HG02798 (cell line): Measurements from ENCODE around the gene FCGR2B.
A peak's percentile ranks its signal among the peaks of the same experiment; 100 is the strongest.
"Not testable (repeated sequence)": the region's sequence is repeated elsewhere in the genome, so short reads cannot be mapped to it uniquely, and the experiment has no call there.

ENCODE experiments used
- ATAC-seq: cut with Tn5 transposase; IDR thresholded peaks from one replicate; pipeline ENCODE4 v1.9.1; 2021; ENCODE audit warnings: mild to moderate bottlenecking; ENCODE audit not compliant: unreplicated experiment, poor library complexity

FCGR2B gene

DNA sequence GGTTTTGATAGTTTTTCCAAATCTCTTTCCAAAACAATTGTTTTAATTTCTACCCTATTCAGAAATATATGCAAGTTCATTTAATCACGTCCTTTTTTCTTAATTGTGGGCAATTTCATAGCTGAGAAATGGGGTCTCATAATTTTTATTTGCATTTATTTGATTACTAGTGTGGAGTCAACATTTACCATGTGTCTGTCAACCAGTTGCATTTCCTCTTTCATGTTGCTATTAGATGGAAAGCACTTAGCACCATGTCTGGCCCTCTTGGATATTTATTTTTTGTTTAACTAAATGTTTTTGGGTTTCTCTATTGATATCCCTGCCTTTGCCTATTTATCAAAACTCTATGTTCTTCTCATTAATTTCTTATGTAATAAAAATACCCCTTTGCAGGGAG lies 18.1 kb upstream of the FCGR2B start:
- ATAC-seq = not testable (repeated sequence)

DNA sequence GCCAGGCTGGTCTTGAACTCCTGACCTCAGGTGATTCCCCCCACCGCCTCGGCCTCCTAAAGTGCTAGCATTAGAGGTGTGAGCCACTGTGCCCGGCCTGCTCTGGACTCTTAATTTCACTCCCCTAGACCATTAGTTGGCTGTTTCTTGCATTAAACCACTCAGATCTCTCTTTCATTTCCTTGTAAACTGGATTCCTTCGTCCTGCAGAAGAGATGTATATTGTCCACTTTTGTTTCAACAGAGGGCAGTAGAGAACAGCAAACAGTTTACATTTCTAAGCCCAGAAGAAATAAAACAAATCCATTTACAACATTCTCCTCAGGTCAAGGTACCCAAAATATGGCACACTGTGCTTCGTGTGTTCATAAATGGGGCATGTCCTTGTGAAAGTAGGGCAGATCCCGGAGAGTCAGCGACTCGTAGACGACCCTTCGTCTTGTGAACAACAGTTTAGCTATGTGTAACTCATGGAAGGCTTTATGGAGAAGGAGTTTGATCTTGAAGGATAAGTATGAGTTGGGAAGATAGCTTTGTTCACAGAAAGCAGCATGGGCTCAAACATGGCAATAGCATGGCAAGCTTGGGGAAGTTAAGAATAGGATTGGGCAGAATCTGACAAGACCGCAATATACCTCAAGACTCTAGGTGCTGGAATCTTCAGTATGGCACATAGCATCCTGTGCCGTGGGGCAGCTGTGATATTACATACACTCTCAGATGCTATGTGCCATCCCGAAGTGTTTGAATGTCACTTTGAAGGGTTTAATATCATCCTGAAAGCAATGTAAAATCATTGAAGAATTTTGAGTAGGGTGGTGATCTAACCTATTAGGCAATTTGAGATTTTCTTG lies 15.2 kb upstream of the FCGR2B start:
- peak; percentile 52 for ATAC-seq

DNA sequence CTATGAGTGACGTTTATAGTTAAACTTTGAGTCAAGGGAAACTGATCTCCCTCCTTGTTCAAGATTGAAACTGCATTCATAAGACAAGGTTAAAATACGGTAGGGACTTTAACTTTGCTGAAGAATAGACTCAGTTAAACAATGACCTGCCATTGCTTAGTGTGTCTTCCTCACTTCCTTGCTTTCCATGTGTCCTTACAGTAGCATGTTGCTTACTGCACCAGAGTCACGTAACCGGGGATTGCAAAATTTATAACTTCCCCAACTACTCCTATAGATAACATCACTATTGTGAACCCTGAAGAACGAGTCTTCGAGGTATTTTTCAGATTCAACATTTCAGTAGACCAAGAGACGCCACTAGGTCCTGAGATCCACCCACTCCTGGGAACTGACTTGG lies 9.4 kb upstream of the FCGR2B start:
- not testable (repeated sequence) for ATAC-seq

DNA sequence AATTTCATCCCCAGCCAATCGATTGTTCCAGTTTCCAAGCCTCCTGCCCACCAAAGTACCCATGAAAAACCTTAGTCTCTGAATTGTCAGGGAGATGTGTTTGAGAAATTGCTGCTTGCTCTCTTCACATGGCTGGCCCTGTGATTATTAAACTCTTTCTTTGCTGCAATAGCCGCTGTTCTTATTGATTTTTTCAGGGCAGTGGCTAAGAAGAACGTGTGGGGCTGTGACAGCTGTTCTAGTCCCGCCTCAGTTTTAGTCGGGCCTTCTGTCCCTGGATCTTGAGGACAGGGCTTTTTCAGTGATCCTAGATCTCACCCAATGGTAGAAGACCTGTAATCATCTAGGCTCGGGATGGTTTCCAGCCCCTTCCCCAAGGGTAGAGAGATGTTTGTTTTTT lies 9.0 kb upstream of the FCGR2B start:
- ATAC-seq = not testable (repeated sequence)

DNA sequence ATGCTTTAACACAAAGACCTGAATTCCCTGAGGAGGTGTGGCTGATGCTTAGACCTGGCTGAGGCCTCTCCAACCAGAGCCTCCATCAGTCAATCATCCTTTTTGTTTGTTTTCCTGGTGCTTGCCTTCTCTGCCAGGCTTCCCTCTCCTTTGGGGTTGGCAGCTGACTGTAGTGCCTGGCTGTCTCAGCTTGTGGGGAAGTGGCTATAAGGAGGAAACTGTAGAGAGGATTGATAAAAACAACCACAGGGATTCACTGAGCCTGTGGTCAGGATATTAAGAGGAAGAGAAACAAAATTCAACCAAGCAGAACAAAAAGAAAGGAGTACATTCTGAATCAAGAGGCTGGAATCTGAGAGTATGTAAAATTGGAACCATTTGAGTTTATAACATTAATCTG lies 4.4 kb upstream of the FCGR2B start:
- not testable (repeated sequence) for ATAC-seq

DNA sequence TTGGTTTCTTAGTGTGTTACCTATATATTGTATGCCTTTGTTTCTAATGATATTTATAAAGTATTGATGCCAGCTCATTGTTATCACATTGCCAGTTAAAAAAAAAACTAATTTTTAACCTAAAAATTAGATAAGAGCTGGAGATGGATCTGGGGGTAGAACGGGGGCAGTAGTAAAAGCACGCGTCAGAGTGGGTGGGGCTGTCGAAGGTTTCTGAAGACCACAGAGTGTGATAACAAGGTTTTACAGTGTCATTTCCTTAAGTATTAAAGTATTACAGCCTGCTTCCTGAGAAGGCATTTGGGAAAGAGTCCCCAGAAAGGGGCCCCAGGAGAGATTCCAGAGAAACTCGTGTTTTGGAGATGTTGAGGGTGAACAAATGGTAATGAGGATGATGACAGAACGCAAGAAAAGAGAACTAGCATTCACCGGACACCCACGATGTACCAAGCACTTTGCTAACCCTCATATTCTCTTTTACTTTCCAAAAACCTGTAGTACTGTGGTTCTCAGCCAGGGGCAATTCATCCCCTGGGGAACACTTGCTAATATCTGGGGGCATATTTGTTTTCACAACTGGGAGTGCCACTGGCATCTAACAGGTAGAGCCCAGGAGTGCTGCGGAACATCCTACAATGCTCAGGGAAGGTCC lies 1.2 kb upstream of the FCGR2B start:
- peak; percentile 53 for ATAC-seq

DNA sequence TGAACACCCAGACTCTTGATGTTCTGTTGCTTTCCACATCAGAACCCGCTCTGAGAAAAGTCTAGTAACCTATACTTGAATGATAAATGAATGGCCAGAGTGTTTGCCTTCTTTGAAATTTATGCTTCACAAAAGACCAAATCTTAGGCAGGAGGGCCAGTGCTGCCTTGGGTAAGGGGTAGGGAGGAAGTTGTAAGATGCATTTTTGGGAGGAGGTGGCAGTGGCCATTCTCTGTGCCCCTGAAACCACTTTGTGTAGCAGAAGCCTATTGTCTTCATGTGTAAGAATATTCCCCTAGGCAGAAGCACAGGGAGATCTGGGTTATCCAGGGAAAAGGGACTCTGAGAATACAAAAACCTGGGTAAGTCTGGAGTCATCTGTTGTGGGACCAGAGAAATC lies 626 bp downstream of the FCGR2B start:
- peak; percentile 9 for ATAC-seq

DNA sequence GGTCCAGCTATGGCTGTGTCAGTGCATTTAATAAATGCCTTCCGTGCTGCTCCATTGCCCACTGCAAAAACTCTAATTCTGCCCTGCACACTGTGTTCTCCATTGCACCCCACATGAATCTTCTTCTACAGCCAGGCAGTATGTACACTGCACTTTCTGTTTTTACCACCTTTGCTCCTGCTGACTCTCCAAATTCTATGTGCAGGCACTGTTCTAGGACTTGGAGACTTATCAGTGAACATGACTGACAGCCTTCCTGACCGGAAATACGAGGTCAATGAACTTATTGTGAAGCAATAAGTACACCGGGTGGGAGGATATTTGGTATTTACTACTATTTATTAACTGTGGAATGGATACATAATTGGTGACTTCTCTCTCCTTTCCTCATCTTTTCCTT lies 1.7 kb downstream of the FCGR2B start:
- not testable (repeated sequence) for ATAC-seq

DNA sequence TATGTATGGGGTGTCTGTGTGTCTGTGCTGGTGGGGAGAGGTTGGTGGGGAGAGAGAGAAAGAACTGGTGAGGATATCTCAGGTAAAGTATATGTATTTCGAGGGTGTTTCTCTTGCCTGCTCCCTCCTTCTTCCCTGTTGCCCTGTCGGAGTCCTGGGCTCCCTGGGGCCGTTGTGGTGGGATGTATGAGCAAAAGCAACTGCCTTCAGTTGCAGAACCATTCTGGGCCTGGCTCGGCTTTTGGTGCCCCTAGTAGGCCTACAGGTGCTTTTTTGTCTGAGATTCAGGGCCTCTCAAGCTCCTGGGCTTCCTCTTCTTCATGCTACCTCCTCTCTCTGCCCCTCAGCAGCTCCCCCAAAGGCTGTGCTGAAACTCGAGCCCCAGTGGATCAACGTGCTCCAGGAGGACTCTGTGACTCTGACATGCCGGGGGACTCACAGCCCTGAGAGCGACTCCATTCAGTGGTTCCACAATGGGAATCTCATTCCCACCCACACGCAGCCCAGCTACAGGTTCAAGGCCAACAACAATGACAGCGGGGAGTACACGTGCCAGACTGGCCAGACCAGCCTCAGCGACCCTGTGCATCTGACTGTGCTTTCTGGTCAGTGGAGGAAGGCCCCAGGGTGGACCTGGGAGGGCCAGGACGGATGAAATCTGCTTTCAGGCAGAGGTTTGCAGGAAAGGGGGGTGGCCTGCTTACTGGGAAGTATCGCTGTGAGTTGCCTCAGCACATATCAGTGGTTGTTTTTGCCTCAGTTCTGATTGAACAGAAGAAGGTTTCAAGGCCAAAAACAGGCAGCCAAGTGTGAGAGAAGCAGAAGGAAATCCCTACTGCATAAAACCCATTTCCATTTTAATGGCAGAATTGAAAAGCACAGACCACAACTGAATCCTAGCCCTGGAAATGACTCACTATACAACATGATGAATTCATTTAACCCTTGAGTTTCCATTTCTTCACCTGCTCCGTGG lies 8.4 kb downstream of the FCGR2B start:
- ATAC-seq = not testable (repeated sequence)

DNA sequence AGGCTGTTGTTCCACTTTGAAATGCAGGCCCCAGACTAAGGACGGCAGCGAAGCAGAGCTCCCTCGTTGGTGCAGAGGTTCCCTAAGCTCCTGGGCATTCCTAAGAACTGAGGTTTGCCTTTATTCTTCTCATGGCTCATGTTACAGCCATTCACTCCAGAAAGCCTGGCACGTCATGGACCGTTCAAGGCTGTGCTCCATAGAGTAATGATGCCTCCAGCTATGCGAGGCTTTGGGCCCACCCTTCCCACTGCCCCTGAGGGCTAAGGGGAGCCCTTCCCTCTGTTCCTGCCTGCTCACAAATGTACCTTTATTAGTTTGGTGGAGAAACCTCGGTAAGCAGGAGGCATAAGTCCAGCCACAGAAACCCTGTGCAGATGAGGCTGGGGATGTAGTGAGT lies 10.5 kb downstream of the FCGR2B start:
- not testable (repeated sequence) for ATAC-seq

DNA sequence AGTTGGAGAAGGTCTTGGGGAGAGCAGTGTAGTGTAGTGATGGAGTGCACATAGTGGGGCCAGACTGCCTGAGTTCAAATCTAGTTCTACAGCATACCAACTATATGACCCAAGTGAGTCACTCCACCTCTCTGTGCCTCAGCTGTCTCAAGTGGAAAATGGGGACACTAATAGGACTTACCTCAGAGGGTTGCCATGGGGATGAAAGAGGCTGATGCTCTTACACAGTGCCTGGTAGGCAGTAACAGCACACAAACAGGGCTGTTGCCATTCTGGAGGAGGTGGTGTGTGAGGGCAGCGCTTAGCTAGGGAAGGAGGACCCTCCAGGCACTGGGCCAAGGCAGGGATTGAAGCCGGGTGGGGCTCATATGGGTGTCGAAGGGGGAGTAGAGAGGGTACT lies 11.5 kb downstream of the FCGR2B start:
- ATAC-seq = not testable (repeated sequence)

DNA sequence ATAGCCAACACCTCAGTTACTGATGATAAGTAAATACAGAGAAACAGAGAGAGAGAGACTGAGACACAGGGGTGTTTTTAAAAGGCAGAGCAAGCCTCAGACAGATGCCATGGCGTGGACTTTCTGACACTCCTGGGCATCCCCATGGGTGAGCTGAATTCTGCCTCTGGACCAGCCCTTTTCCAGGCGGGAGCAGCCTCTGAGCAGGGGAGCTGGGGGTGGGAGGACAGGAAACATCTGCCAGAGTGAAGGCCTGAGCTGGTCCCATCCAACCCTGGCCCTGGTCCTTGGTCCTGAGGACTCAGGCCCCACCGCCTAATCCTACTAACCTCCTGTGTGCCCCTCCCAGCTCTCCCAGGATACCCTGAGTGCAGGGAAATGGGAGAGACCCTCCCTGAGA lies 12.0 kb downstream of the FCGR2B start:
- ATAC-seq = not testable (repeated sequence)

DNA sequence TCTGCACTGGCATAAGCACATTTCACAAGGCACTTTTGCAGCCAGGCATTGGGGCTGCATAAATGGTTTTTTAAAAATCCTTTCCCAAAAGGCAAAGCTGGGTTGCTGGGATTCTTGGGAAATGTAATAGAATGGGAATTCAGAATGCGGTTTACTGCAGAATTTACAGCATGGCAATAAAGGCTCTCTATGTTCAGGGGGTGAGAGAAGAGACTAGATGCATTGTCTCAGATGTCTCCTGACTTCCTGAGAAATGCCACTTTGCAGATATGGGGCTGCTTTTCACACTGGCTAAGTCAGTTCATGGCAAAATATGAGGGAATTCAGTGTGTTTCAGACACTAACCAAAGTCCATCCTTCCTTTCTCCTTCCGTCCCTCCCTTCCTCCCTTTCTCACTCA lies 13.5 kb downstream of the FCGR2B start:
- no peak for ATAC-seq

DNA sequence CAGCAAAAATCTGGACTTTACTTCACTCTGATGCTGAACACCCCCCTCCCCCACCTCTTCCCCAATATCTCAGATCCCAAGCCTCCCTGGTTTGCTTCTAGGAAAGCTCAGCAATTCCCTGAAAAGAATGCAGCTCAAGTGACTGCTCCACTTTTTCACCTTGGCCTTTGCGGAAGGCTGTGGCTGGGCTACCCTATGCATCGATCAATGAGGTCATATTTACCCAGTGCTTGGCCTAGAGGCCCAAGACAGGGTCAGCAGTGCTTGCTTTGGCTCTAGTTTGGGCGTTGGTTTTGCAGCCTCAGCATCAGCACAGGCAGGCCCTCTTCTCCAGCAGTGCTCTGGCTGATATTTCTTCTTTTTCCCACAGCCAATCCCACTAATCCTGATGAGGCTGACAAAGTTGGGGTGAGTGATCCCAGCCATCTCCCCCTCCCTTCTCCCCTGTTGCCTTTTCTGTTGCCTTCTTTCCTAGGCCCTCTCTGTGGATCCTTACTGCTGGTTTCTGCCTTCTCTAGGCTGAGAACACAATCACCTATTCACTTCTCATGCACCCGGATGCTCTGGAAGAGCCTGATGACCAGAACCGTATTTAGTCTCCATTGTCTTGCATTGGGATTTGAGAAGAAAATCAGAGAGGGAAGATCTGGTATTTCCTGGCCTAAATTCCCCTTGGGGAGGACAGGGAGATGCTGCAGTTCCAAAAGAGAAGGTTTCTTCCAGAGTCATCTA lies 14.2 kb downstream of the FCGR2B start:
- ATAC-seq = no peak

DNA sequence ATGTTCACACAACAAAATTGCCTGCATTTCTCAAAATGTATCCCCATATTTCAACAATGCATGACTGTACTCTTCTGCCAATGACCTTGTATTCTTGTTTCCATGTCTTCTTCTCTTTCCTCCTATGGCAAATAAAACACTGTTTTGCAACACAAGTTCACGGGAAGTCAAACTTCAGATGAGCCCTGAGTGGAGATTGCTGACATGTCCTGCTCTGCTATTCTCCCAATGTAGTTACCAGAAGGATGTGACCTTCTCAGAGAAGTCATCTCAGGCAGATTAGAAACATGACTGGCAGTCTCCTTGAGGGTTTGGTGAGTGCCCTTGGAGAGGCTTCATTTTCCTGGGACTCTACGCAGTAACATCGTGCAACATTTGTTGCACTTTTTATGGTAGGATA lies 15.6 kb downstream of the FCGR2B start:
- no peak for ATAC-seq

DNA sequence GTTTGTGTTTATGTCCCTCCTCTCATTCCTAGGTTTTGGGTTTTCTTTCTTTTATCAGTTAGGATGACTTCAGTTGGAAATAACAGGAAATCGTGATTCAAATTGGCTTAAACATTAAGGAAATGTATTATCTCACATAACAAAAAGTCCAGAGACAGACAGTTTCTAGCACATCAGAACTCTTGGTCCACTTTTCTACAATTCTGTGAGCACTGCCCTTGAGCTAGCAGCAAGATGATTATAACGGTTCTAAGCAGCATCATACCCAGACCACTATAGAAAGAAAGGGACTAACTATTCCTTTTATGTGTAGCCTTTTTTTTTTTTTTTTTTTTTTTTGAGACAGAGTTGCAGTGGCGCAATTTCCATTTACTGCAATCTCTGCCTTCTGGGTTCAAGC lies 18.9 kb downstream of the FCGR2B start:
- ATAC-seq = no peak

DNA sequence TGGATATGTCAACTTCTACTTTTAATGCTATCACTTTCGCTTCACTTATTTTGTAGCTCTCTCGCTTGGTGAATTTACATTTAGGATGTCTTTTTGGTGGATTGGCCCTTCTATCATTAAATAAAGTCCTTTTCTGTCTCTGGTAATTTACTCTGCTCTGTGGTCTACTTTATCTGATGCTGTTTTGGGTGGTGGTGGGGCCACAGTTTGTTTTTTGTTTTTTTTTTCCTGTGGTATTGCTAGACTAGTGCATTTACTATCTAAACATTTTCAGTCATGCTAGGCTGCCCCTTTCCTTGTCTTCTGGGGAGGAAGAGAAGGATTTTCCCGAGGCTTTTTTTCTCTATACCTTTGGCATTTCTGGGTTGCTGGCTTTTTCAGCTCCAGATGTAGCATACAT lies 26.0 kb downstream of the FCGR2B start:
- ATAC-seq = no peak

DNA sequence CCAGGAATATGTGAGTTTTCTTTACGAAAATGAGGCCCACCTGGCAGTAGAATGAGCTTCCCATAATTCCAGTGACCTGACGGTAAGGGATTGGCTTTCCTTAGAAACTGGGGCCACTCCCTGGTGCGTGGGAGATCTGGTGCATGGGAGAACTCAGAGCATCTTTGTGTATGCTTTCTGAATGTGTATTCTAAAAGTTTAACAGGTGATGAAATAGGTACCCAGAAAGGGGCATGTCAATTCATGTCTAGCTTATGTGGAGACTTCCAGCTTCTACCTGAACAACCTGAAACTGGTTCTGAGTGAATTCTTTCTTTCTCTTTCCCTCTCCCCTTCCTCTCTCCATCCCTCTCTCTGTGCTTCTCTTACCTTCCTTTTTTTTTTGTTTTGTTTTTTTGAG lies 28.9 kb downstream of the FCGR2B start:
- no peak for ATAC-seq

DNA sequence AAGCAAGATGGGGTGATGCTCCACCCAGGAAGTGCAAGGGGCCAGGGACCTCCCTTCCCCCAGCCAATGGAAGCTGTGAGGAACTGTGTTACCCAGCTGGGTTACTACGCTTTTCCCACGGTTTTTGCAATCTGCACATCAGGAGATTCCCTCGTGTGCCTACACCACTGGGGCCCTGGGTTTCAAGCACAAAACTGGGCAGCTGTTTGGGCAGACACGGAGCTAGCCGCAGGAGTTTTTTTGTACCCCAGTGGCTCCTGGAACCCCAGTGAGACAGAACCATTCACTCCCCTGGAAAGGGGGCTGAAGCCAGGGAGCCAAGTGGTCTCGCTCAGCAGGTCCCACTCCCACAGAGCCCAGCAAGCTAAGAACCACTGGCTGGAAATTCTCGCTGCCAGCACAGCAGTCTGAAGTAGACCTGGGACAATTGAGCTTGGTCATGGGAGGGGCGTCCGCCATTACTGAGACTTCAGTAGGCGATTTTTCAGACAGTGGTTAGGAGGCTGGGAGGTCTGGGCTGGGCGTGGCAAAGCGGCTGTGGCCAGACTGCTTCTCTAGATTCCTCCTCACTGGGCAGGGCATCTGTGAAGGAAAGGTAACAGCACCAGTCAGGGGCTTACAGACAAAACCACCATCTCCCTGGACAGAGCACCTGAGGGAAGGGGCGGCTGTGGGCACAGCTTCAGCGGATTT lies 30.2 kb downstream of the FCGR2B start:
- ATAC-seq = not testable (repeated sequence)
